Jurkat, Clone E6-1 (cell line): ENCODE data around the gene RAP2A.

Experiments
- DNase-seq: peaks from one replicate; pipeline ENCODE4 v3.0.0-alpha.2; 2011; ENCODE audit warnings: low read depth, low spot score
- H3K4me3 ChIP-seq: 2 replicates; pipeline ENCODE4 v1.5.1; 2011; ENCODE audit warnings: mild to moderate bottlenecking, low read length, control low read depth, moderate library complexity

RAP2A gene

GRCh38 chr13:97484301-97484700, 50.3 kb downstream of the RAP2A start:
- H3K4me3 ChIP-seq = no peak overlapping the region
- no peak for DNase-seq

- no peak for DNase-seq
- no peak overlapping the region for H3K4me3 ChIP-seq
Observed at GRCh38 chr13:97485320-97485719, 51.4 kb downstream of the RAP2A start.

- no peak for DNase-seq
- H3K4me3 ChIP-seq = no peak overlapping the region
Observed at GRCh38 chr13:97490702-97491307, 56.8 kb downstream of the RAP2A start.

GRCh38 chr13:97491452-97491851, 57.5 kb downstream of the RAP2A start:
- H3K4me3 ChIP-seq = no peak overlapping the region
- no peak for DNase-seq

GRCh38 chr13:97492257-97492656, 58.3 kb downstream of the RAP2A start:
- DNase-seq = no peak
- no peak overlapping the region for H3K4me3 ChIP-seq

GRCh38 chr13:97492684-97493371, 58.9 kb downstream of the RAP2A start:
- no peak for DNase-seq
- no peak overlapping the region for H3K4me3 ChIP-seq

GRCh38 chr13:97493456-97493855, 59.5 kb downstream of the RAP2A start:
- no peak for DNase-seq

GRCh38 chr13:97495678-97496077, 61.7 kb downstream of the RAP2A start:
- DNase-seq = no peak
- H3K4me3 ChIP-seq = no peak overlapping the region

More at GRCh38 chr13:97493456-97493855, 59.5 kb downstream of the RAP2A start:
- no peak overlapping the region for H3K4me3 ChIP-seq

- DNase-seq = no peak
- no peak overlapping the region for H3K4me3 ChIP-seq
Observed at GRCh38 chr13:97496511-97496910, 62.5 kb downstream of the RAP2A start.

GRCh38 chr13:97497400-97497799, 63.4 kb downstream of the RAP2A start:
- DNase-seq = no peak
- no peak overlapping the region for H3K4me3 ChIP-seq

GRCh38 chr13:97498419-97498818, 64.5 kb downstream of the RAP2A start:
- no peak for DNase-seq
- no peak overlapping the region for H3K4me3 ChIP-seq

GRCh38 chr13:97499181-97499580, 65.2 kb downstream of the RAP2A start:
- no peak overlapping the region for H3K4me3 ChIP-seq
- DNase-seq = no peak

- no peak overlapping the region for H3K4me3 ChIP-seq
- DNase-seq = no peak
Observed at GRCh38 chr13:97502181-97502580, 68.2 kb downstream of the RAP2A start.

- no peak overlapping the region for H3K4me3 ChIP-seq
- DNase-seq = no peak
Observed at GRCh38 chr13:97502706-97503105, 68.7 kb downstream of the RAP2A start.

- no peak for DNase-seq
- H3K4me3 ChIP-seq = no peak overlapping the region
Observed at GRCh38 chr13:97505017-97505416, 71.0 kb downstream of the RAP2A start.

- no peak for DNase-seq
Observed at GRCh38 chr13:97506511-97506910, 72.5 kb downstream of the RAP2A start.

GRCh38 chr13:97512732-97513131, 78.8 kb downstream of the RAP2A start:
- no peak for DNase-seq
- no peak overlapping the region for H3K4me3 ChIP-seq

More at GRCh38 chr13:97506511-97506910, 72.5 kb downstream of the RAP2A start:
- no peak overlapping the region for H3K4me3 ChIP-seq

- H3K4me3 ChIP-seq = no peak overlapping the region
- no peak for DNase-seq
Observed at GRCh38 chr13:97515643-97516042, 81.7 kb downstream of the RAP2A start.

GRCh38 chr13:97517967-97518366, 84.0 kb downstream of the RAP2A start:
- H3K4me3 ChIP-seq = no peak overlapping the region
- DNase-seq = no peak
